SK-N-MC (cell line): Measurements from ENCODE around the gene CRIP3.

ENCODE experiments used
- DNase-seq: peaks from one replicate; pipeline ENCODE4 v3.0.0-alpha.2; 2011; ENCODE audit warnings: low read depth, low spot score
- H3K27ac ChIP-seq: fragments of 200-600 bp; sonication (generic); 2 replicates; pipeline ENCODE4 v1.5.1; 2016; ENCODE audit warnings: mixed run types
- H3K36me3 ChIP-seq: fragments of 200-600 bp; sonication (generic); 2 replicates; pipeline ENCODE4 v1.6.1; 2017; ENCODE audit warnings: antibody characterized with exemption, low read length, mixed read lengths; ENCODE audit not compliant: insufficient read depth
- H3K4me3 ChIP-seq: fragments of 200-600 bp; sonication (generic); 2 replicates; pipeline ENCODE4 v1.5.1; 2016
- H3K9ac ChIP-seq: fragments of 200-600 bp; sonication (generic); 2 replicates; pipeline ENCODE4 v1.8.0; 2017; ENCODE audit warnings: mixed run types, mixed read lengths; ENCODE audit not compliant: insufficient read length
- H3K9me3 ChIP-seq: fragments of 200-600 bp; sonication (generic); 2 replicates; pipeline ENCODE4 v1.6.1; 2017; ENCODE audit warnings: low read depth, mild to moderate bottlenecking, antibody characterized with exemption, low read length, moderate library complexity, mixed read lengths
- EZH2 ChIP-seq: fragments of 200-600 bp; sonication (generic); IDR thresholded peaks from one replicate; pipeline ENCODE4 v1.6.1; 2017; ENCODE audit warnings: antibody characterized with exemption
- FOXP2 ChIP-seq: optimal IDR thresholded peaks from 2 replicates; pipeline ENCODE3; 2011; ENCODE audit warnings: mild to moderate bottlenecking, moderate library complexity; ENCODE audit not compliant: insufficient read depth; ENCODE audit errors: extremely low read length, control extremely low read depth
- POLR2AphosphoS5 ChIP-seq: IDR thresholded peaks from 2 replicates; pipeline ENCODE4 v1.6.1; 2012; ENCODE audit warnings: mild to moderate bottlenecking, low read depth, low read length, borderline replicate concordance

CRIP3 gene

GRCh38 chr6:43264599-43265145 lies 44.0 kb downstream of the CRIP3 start:
- no peak overlapping the region for H3K4me3 ChIP-seq
- no peak overlapping the region for H3K9ac ChIP-seq
- no peaks in the 10 kb centered on the region for H3K36me3 ChIP-seq
- no peak for DNase-seq
- no peaks in the 10 kb centered on the region for H3K9me3 ChIP-seq
- H3K27ac ChIP-seq = no peak overlapping the region
- no peak for TF ChIP-seq POLR2AphosphoS5
- no peak for TF ChIP-seq EZH2
- TF ChIP-seq FOXP2 = no peak

DNA sequence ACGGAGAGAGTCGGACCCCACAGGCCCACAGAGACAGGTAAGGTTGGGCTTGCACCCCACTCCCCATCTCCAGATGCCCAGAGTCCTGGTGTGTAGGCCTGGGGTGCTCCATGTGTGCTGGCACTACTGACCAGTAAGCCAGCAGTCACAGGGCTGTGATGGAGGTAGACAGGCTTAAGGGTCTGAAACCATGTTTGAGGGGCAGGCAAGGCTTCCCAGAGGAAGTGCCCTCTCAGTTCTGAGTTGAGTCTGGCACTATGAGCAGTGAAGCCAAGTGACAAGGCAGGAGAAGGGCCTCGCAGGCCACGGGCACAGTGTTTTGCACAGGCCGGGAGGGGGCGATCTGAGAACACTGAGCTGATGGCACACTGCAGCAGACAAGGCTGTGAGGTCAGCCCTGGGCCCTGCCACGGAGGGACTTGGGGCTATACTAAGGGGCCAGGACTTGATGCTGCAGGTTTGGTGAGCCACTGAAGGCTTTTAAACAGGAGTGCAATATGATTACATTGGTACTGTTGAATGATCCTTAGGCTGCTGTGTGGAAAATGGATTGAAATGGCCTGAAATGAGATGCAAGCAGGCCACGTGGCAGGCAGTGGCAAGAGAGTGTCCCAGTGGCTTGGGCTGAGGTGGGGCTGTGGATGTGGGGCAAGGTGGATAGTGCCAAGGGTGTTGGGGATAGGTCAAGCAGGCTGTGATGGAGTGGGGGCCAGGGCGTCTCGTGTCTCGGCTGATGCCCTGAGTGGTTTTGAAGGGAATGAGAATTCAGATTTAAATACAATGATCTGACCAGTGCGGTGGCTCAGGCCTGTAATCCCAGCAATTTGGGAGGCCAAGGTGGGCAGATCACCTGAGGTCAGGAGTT lies 45.1 kb downstream of the CRIP3 start:
- Histone ChIP-seq H3K9ac (no peak overlapping the region), H3K4me3 (no peak overlapping the region), H3K27ac (no peak overlapping the region), H3K36me3 (no peaks in the 10 kb centered on the region), H3K9me3 (no peaks in the 10 kb centered on the region)
- TF ChIP-seq POLR2AphosphoS5 (no peak), FOXP2 (no peak), EZH2 (no peak)
- DNase-seq = no peak

DNA sequence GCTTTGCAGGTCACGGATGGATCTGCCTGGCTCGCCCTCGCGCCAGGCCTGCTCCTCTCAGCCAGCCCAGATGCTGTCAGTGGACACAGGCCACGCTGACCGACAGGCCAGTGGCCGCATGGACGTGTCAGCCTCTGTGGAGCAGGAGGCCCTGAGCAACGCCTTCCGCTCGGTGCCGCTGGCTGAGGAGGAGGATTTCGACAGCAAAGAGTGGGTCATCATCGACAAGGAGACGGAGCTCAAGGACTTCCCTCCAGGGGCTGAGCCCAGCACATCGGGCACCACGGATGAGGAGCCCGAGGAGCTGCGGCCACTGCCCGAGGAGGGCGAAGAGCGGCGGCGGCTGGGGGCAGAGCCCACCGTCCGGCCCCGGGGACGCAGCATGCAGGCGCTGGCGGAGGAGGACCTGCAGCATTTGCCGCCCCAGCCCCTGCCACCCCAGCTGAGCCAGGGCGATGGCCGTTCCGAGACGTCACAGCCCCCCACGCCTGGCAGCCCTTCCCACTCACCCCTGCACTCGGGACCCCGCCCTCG lies 45.8 kb downstream of the CRIP3 start:
- Histone ChIP-seq H3K36me3 (no peaks in the 10 kb centered on the region), H3K27ac (no peak overlapping the region), H3K4me3 (no peak overlapping the region), H3K9me3 (no peaks in the 10 kb centered on the region), H3K9ac (no peak overlapping the region)
- no peak for DNase-seq
- TF ChIP-seq FOXP2 = no peak
- TF ChIP-seq EZH2 = no peak
- TF ChIP-seq POLR2AphosphoS5 = no peak

DNA sequence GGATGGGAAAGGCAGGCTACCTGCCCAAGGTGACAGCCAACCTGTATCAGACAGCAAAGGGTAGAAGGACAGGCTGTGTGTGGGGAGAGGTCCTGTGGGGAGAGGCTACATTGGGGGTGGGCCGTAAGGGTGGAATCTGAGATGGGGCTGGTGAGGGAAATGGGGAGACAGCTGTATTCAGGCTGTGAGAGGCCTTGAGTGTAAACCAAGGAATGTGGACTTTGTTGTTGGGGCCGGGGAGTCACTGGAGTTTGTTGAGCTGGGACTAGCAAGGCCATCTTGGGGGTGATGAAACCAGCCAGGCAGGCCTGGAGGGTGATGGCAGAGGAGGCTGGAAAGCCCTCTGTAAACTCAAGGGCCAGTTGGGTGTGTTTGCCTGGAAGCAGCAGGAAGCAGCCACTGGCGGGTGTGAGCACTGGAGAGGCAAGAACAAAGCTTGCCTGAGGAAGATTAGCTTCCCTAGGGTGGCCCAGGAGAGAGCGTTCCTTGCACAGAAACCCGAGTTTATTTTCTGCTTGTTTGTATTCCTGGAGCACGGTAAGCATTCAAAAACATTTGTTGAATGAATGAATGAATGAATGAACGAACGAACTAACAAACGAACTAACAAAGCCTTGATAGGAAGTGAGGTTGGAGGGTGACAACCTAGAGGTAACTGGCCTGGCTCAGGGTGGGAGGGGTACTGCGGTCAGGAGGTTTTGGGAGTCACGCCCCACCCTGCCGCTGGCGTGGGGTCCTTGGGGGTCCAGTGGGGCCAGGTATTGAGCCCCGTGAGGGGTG lies 46.4 kb downstream of the CRIP3 start:
- no peak for DNase-seq

DNA sequence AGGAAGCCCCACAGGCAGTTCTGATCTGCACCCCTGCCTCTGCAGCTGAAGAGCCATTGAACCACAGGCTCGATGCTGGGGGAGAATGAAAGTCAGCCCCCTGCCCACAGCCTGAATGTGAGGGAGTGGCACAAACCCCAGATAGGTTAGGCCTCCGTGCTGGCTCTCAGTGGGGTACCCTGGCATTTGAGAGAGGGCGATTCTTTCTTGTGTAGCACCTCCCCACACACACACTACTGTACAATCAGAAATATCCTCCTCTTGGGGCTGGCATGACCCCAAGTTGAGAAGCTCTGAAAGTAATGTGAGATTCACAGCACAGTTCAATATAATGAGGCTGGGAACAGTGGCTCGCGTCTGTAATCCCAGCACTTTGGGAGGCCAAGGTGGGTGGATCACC lies 47.4 kb downstream of the CRIP3 start:
- no peak for TF ChIP-seq EZH2
- no peak for TF ChIP-seq FOXP2
- no peak for TF ChIP-seq POLR2AphosphoS5
- Histone ChIP-seq H3K27ac (peak overlapping the region; percentile 36; the same call in 1 of the 2 replicates), H3K4me3 (no peak overlapping the region), H3K9me3 (no peaks in the 10 kb centered on the region), H3K36me3 (no peaks in the 10 kb centered on the region), H3K9ac (no peak overlapping the region)
- no peak for DNase-seq

More for the DNA sequence above, 46.4 kb downstream of the CRIP3 start:
- Histone ChIP-seq H3K9me3 (no peaks in the 10 kb centered on the region), H3K36me3 (no peaks in the 10 kb centered on the region), H3K9ac (no peak overlapping the region), H3K27ac (no peak overlapping the region), H3K4me3 (no peak overlapping the region)
- TF ChIP-seq POLR2AphosphoS5 (no peak), FOXP2 (no peak), EZH2 (no peak)

DNA sequence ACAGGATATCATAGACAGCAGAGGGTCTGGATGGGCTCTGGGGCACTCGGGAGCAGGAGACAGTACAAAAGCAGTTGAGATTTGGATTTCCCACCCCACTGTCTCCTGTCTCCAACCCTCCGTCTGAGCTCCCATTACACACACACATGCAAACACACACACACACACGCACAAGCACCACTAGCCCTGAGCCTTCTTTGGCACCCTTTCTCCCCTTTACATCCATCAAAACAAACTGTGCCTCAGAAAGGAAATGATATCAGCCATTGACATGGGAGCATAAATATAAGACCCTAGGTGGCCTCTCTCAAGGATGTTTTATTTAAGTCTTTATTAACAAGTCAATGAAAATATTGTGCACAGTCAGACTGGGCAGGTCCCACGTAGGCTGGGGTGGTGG lies 47.8 kb downstream of the CRIP3 start:
- Histone ChIP-seq H3K4me3 (no peak overlapping the region), H3K9ac (no peak overlapping the region), H3K27ac (peak overlapping the region; percentile 36; the same call in 1 of the 2 replicates), H3K36me3 (no peaks in the 10 kb centered on the region), H3K9me3 (no peaks in the 10 kb centered on the region)
- no peak for DNase-seq
- TF ChIP-seq EZH2 (no peak), FOXP2 (no peak), POLR2AphosphoS5 (no peak)

DNA sequence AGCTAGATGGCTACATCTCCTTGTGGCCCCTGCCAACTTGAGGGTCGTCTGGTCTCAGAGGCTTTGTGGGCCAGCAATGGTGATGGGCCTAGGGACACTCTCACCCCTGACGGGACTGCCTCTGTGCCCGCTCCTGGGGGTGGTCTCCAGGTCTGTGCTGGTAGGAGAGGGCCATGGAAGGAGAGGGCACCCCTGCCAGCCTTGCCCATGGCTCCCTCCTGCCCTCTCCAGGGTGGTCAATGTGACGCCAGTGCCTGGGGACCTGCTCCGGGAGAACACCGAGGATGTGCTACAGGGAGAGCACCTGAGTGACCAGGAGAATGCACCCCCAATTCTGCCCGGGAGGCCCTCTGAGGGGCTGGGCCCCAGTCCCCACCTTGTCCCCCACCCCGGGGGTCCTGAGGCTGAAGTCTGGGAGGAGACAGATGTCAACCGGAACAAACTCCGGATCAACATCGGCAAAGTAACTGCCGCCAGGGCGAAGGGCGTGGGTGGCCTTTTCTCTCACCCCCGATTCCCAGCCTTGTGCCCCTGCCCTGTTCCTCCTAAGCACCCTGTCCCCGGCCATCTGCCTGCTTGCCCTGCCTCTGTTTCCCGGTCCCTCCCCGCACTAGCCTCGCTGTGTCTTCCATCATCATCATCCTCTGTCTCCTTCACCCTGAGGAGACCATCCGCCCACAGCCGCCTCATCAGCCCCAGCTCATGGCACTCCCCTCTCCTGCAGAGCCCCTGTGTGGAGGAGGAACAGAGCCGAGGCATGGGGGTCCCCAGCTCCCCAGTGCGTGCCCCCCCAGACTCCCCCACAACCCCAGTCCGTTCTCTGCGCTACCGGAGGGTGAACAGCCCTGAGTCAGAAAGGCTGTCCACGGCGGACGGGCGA lies 49.6 kb downstream of the CRIP3 start:
- H3K9me3 ChIP-seq = no peaks in the 10 kb centered on the region
- TF ChIP-seq EZH2 (no peak), FOXP2 (no peak), POLR2AphosphoS5 (no peak)

More for the DNA sequence above, 49.6 kb downstream of the CRIP3 start:
- no peak for DNase-seq
- H3K27ac ChIP-seq = no peak overlapping the region
- H3K4me3 ChIP-seq = no peak overlapping the region
- no peak overlapping the region for H3K9ac ChIP-seq
- no peaks in the 10 kb centered on the region for H3K36me3 ChIP-seq
